ENCODE results near the gene IL17REL.
"Not testable (repeated sequence)": the region's sequence is repeated elsewhere in the genome, so short reads cannot be mapped to it uniquely, and the experiment has no call there.

Gene IL17REL

GRCh38 chr22:49989826-49990225 lies 22.7 kb downstream of the IL17REL start:
- not testable (repeated sequence) for DNase-seq (ENCODE audit: low spot score)

DNA sequence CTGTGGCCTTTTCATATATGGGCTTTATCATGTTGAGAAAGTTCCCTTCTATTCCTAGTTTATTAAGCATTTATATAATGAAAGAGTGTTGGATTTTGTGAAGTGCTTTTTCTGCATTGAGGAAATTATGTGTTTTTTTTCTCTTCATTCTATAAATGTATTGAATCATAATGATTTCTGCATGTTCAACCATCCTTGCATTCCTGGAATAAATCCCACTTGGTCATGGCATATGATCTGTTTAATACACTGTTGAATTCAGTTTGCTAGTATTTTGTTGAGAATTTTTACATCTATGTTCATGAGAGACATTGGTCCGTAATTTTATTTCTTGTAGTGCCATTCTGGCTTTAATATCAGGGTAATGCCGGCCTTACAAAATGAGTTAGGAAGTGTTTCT lies 26.2 kb downstream of the IL17REL start:
- no peak for DNase-seq (ENCODE audit: low spot score)

GRCh38 chr22:49983148-49984042 lies 29.2 kb downstream of the IL17REL start:
- DNase-seq (ENCODE audit: low spot score): no peak

- not testable (repeated sequence) for DNase-seq (ENCODE audit: low spot score)
Measured at GRCh38 chr22:49981799-49982198, 30.8 kb downstream of the IL17REL start.

DNA sequence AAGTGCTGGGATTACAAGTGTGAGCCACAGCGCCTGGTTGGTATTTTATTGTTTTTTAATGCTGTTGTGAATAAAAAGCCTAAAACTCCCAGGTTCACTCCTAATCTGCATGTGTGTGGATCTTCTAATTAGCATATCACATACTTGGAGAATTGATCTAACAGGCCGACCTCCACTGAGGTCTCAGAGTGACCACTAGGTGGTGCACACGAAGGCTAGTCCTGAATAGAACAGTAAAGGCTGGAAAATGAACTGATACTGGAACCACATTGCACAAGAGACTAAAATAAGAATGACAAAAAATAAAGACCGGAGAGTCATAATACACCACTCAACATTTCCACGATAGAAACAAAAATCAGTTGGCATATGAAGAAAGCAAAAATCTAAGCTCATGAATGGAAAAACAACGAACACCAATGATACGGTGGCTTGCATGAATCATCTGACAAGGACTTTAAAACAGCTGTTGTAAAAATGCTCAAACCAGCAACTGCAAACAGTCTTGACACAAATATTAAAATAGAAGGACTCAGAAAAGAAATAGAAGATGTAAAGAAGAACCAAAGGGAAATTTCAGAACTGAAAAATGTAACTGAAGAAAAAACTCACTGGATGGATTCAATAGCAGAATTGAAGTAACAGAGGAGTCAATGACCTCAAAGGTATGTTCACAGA lies 32.8 kb downstream of the IL17REL start:
- DNase-seq (ENCODE audit: low spot score): peak; percentile 78

DNA sequence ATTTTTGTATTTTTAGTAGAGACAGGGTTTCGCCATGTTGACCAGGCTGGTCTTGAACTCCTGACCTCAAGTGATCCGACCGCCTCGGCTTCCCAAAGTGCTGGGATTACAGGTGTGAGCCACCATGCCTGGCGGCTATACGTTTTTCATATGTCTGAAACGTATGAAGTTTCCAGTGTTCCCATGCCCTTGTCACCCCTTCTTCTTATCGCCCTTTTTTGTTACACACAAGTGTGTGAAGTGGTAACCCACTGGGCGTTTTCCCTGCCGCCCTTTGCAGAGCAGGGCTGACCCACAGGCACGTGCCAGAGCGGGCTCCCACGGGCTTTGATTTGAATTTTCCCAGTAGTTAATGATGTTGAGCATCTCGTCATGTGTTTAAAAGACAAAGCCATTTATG lies 35.0 kb downstream of the IL17REL start:
- no peak for DNase-seq (ENCODE audit: low spot score)

GRCh38 chr22:49976439-49977175 lies 36.0 kb downstream of the IL17REL start:
- no peak for DNase-seq (ENCODE audit: low spot score)

DNA sequence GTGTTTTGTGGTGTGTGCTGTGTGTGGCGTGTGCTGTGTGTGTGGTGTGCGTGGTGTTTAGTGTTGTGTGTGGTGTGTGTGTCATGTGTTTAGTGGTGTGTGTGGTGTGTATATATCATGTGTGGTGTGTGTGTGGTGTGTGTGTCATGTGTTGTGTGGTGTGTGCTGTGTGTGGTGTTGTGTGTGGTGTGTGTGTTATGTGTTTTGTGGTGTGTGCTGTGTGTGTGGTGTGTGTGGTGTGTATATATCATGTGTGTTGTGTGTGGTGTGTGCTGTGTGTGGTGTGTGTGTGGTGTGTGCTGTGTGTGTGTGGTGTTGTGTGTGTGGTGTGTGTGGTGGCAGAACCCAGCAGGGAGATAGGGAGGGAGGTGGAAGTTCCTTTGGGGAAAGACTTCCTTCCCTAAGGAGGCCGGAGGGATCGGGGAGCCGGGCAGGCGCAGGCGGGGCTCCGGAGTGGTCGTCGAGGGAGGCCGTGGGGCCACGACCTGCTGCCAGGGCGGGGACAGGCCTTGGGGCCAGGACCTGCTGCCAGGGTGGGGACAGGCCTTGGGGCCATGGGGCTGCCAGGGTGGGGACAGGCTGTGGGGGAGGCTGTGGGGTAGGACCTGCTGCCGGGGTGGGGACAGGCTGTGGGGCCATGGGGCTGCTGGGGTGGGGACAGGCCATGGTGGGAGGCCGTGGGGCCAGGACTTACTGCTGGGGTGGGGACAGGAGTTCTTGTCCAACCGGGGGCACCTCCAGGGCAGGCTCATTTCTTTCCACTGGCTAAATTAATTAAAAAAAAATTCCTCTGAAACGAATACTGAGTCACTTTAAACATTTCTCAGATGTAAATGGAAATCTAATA lies 36.8 kb downstream of the IL17REL start:
- no peak for DNase-seq (ENCODE audit: low spot score)

DNA sequence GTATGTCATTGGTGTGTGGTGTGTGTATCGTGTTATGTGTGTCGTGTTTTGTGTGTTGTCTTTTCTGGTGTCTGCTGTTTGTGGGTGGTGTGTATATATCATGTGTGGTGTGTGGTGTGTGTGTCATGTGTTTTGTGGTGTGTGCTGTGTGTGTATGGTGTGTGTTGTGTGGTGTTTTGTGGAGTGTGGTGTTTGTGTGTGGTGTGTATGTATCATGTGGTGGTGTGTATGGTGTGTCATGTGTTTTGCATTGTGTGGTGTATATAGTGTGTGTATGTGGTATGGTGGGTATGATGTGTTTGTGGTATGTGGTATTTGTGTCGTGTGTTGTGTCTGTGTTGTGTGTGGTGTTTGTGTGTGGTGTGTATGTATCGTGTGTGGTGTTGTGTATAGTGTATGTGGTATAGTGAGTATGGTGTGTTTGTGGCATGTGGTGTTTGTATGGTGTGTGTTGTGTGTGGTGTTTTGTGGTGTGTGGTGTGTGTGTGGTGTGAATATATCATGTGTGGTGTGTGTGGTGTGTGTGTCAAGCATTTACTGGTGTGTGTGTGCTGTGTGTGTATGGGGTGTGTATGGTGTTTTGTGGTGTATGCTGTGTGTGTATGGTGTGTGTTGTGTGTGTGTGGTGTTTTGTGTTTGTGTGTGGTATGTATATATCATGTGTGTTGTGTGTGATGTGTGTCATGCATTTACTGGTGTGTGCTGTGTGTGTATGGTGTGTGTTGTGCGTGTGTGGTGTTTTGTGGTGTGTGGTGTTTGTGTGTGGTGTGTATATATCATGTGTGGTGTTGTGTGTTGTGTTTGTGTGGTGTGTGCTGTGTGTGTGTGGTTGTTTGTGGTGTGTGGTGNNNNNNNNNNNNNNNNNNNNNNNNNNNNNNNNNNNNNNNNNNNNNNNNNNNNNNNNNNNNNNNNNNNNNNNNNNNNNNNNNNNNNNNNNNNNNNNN lies 39.3 kb downstream of the IL17REL start:
- DNase-seq (ENCODE audit: low spot score): no peak

DNA sequence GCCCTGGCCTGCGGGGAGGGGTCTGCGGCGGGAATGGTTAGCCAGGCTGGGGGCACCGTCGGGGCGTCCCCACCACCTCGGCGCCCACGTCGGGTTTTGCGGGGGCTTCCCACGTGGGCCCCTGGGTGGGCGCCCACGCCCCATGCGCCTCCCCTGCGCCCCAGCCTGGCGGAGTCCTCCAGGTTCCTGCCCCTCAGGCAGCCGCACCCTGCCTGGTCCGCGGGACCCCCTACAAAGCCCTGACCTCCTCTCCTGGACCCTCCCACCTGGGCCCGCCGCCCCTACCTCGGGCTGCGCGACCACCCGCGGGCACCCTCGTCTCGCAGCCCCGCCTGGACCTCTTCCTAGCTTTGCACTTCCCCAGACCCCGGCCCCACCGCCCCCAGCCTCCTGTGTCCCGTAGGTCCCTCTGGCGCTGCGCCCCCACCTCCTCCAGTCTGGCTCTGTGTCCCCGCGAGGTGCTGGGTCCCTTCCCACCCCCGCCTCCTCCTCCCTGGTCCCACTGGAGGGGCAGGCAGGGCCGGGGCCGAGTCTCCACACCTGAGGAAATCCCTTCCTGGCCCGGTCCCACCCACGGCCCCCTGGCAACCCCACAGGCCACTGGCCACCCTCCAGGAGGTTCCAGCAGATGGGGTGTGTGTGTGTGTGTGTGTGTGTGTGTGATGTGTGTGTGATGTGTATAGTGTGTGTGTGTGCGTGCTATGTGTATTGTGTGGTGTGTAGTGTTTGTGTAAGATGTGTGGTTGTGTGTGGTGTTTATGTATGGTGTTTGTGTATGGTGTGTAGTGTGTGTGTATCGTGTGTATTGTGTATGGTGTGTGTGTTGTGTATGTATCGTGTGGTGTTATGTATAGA lies 40.2 kb downstream of the IL17REL start:
- DNase-seq (ENCODE audit: low spot score): no peak

- peak; percentile 81 for DNase-seq (ENCODE audit: low spot score)
Measured at GRCh38 chr22:49971232-49972162, 41.1 kb downstream of the IL17REL start.

DNA sequence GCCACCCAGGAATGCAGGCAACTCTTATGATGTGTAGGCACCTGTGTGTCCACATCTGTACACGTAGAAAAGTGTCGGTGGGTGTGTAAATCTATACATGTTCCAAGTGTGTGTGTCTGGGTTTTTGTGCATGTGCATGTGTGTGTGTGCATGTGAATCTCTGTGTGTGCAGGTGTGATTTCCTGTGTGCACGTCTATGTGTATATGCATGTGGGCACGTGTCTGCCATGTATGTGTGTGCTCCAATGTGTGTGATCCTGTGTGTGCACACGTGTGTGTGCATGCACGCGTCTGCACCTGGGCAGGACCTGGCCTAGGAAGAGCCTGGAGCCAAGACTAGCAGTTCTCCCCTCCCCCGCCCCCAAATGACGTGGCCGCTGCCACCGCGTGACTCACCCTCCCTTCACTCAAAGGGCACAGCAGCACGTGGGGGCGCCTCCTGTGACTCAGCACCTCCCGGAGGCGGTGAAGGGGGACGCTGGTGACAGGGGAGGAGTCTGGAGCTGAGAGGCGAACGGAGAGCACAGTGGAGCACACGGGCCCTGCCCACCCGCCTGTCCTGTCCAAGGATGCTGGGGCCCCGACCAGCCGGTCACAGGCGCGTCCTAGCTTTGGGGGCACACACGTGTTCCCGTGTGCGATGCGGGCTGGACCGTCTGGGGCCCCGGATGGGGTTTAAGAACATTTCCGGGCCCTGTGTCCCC lies 41.9 kb downstream of the IL17REL start:
- DNase-seq (ENCODE audit: low spot score): peak; percentile 94

GRCh38 chr22:49969751-49970527 lies 42.6 kb downstream of the IL17REL start:
- no peak for DNase-seq (ENCODE audit: low spot score)

DNA sequence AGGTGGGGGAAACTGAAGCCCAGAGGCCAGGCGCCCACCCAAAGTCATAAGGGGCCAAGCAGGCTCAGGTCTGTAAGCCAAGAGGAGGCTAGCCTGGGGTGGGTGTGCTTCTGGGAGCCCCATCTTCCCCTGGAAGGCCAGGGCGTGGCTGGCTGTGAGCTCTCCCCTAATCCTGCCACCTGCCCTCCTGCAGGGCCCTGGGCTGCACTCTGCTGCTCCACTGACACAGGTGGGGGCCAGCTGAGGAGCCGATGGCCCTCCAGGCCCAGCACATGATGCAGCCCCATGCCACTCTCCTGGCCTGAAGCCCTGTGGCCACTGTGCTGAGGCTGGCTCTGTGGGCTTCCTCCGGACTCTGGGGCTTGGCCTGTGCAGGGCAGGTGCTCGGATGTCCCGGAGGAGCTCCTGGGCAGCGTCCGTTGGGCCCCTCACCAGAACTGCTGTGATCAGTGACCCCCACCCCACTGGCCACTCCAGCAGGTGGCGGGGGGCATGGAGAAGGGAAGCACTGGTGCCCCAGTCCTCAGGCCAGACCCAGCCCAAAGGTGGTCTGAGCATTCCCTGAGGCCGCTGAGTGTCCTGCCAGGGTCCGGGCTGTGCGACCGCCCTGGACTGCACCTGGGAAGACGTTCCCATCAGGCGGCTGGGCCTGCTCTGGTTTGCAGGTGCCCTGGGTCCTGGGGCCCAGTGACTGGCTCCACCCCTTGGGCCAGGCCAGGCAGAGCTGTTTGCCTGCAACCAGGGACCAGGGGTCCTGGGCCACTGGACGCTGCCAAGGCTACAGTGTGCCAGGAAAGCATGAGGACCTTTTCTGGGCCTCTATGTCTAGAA lies 43.5 kb downstream of the IL17REL start:
- peak; percentile 19 for DNase-seq (ENCODE audit: low spot score)

DNA sequence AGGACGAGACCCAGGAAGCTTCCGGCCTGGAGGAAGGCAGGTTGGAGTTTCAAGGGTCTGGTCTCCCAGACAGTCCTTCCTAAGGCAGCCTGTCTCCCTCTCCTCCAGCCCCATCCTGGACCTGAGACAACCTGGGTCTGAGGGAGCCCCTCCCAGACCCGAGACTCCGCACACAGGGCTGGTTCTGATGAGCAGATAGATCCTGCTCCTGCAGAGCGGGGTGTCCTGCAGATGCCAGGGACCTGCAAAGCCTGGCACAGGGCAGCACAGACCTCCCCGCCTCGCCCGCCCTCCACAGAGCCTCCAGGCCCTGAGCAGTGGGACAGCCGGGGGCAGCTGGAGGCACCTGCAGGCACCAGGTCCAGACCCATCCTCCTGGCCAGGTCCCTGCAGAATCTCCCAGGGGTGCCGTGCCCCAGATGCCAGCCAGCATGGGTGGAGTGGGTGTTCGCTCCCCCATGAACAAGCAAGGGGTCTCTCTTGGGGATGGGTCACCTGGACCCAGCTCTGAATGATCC lies 44.2 kb downstream of the IL17REL start:
- DNase-seq (ENCODE audit: low spot score): no peak

DNA sequence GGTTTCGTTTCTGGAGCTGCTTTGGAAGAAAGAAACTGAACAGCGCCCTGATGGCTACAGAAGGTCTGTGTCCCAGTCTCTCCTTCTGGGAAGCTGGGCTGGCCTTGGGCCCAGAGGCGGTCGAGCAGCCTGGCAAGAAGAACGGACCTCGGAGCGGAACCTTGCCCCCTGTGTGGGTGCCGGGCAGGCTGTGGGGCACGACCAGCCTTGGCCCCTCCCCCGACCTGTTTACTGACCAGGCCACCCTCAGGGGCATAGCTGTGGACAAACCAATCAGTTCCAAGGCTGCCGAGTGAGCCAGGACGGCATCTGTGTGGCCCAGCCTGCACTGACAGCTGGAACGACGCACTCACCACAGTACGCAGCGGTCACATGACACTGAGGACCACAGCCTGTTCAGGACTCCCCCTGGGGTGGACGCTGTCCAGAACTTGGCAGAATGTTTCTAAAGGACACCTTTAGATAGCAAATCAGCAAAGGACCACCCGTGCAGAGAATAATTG lies 44.8 kb downstream of the IL17REL start:
- DNase-seq (ENCODE audit: low spot score): no peak
